Measurements from ENCODE around the gene NBEA.

GRCh38 chr13:34944274-34944634 lies 2.2 kb downstream of the NBEA start:
- TF ChIP-seq POLR2AphosphoS5 (IDR thresholded peaks at IDR 0.05; ENCODE audit: low read depth) (no peak), CTCF (IDR thresholded peaks at IDR 0.05; ENCODE audit: insufficient read depth, low read length) (no peak)
